MM.1S (cell line): ENCODE results near the gene ARHGAP28.

Experiments
- DNase-seq: peaks from one replicate; pipeline ENCODE4 v3.0.0-alpha.2; 2015
- H2AFZ ChIP-seq: fragments of 300-600 bp; sonication (generic); 2 replicates; pipeline ENCODE4 v1.6.0; 2016; ENCODE audit warnings: antibody characterized with exemption, low read length
- H3F3A ChIP-seq: fragments of 300-600 bp; sonication (generic); 2 replicates; pipeline ENCODE4 v1.6.1; 2016; ENCODE audit warnings: mild to moderate bottlenecking, antibody characterized with exemption, low read length, moderate library complexity, mixed read lengths; ENCODE audit not compliant: insufficient read depth
- H3K27ac ChIP-seq: fragments of 300-600 bp; sonication (generic); 2 replicates; pipeline ENCODE4 v1.5.1; 2016; ENCODE audit warnings: mild to moderate bottlenecking, low read length
- H3K27me3 ChIP-seq: fragments of 300-600 bp; sonication (generic); replicated peaks from 2 replicates; pipeline ENCODE4 v1.6.0; 2016; ENCODE audit warnings: low read length; ENCODE audit not compliant: insufficient read depth
- H3K36me3 ChIP-seq: fragments of 300-600 bp; sonication (generic); replicated peaks from 2 replicates; pipeline ENCODE4 v1.6.1; 2016; ENCODE audit warnings: mild to moderate bottlenecking, low read length, mixed read lengths; ENCODE audit not compliant: insufficient read depth
- H3K4me1 ChIP-seq: fragments of 300-600 bp; sonication (generic); 2 replicates; pipeline ENCODE4 v1.6.1; 2016; ENCODE audit warnings: low read length, mixed read lengths
- H3K4me2 ChIP-seq: fragments of 300-600 bp; sonication (generic); 2 replicates; pipeline ENCODE4 v1.6.0; 2016; ENCODE audit warnings: low read depth, low read length
- H3K4me3 ChIP-seq: fragments of 300-600 bp; sonication (generic); 2 replicates; pipeline ENCODE4 v1.5.1; 2016; ENCODE audit warnings: low read length, mixed read lengths
- H3K79me2 ChIP-seq: fragments of 300-600 bp; sonication (generic); 2 replicates; pipeline ENCODE4 v1.6.1; 2016; ENCODE audit warnings: mixed run types, low read length, mixed read lengths
- H3K9ac ChIP-seq: fragments of 300-600 bp; sonication (generic); 2 replicates; pipeline ENCODE4 v1.6.1; 2016; ENCODE audit warnings: low read length, mixed read lengths
- H3K9me2 ChIP-seq: fragments of 300-600 bp; sonication (generic); replicated peaks from 2 replicates; pipeline ENCODE4 v1.6.1; 2016; ENCODE audit warnings: mild to moderate bottlenecking, low read length, mixed read lengths; ENCODE audit not compliant: insufficient read depth
- H3K9me3 ChIP-seq: fragments of 300-600 bp; sonication (generic); replicated peaks from 2 replicates; pipeline ENCODE4 v1.6.1; 2016; ENCODE audit warnings: mild to moderate bottlenecking, low read length, mixed read lengths; ENCODE audit not compliant: insufficient read depth
- H4K20me1 ChIP-seq: fragments of 300-600 bp; sonication (generic); 2 replicates; pipeline ENCODE4 v1.6.1; 2016; ENCODE audit warnings: mild to moderate bottlenecking, low read length, moderate library complexity, mixed read lengths; ENCODE audit not compliant: insufficient read depth
- CTCF ChIP-seq: fragments of 300-600 bp; sonication (generic); IDR thresholded peaks from 2 replicates; pipeline ENCODE4 v1.5.1; 2016; ENCODE audit warnings: antibody characterized with exemption, low read length, mixed read lengths
- EZH2 ChIP-seq: fragments of 300-600 bp; sonication (generic); optimal IDR thresholded peaks from 2 replicates; pipeline ENCODE3; 2017; ENCODE audit warnings: low read depth, mild to moderate bottlenecking, antibody characterized with exemption, low read length, mixed read lengths
- EZH2phosphoT487 ChIP-seq: fragments of 300-600 bp; sonication (generic); IDR thresholded peaks from 2 replicates; pipeline ENCODE4 v1.6.1; 2018; ENCODE audit warnings: antibody characterized with exemption, low read length

Gene ARHGAP28

GRCh38 chr18:6711467-6711866 lies 18.0 kb upstream of the ARHGAP28 start:
- H3K9me3 ChIP-seq, result no peaks in the 10 kb centered on the region
- H4K20me1 ChIP-seq, result no peaks in the 10 kb centered on the region
- no peaks in the 10 kb centered on the region for H3K79me2 ChIP-seq
- no peak overlapping the region for H2AFZ ChIP-seq
- H3K4me1 ChIP-seq, result no peaks in the 10 kb centered on the region
- TF ChIP-seq EZH2phosphoT487 (no peak), CTCF (no peak), EZH2 (no peak)
- no peak overlapping the region for H3K9ac ChIP-seq
- no peaks in the 10 kb centered on the region for H3F3A ChIP-seq
- no peak overlapping the region for H3K4me2 ChIP-seq
- no peaks in the 10 kb centered on the region for H3K27me3 ChIP-seq
- H3K9me2 ChIP-seq, result no peaks in the 10 kb centered on the region
- DNase-seq, result no peak
- no peak overlapping the region for H3K4me3 ChIP-seq
- no peak overlapping the region for H3K27ac ChIP-seq
- no peaks in the 10 kb centered on the region for H3K36me3 ChIP-seq

DNA sequence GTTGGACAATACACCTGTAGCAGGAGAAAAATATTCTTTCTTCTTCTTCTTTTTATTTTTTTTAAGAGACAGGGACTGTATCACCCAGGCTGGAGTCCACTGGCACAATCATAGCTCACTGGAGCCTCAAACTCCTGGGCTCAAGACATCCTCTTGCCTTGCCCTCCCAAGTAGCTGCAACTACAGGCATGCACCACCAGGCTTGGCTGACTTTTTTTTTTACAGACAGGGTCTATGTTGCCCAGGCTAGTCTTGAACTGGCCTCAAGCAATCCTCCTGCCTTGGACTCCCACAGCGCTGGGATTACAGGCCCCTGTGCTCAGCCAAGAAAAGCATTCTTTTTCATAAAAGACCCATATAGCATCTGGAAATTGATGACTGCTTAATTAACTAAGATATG lies 17.1 kb upstream of the ARHGAP28 start:
- Histone ChIP-seq H3F3A (no peaks in the 10 kb centered on the region), H3K79me2 (no peaks in the 10 kb centered on the region), H3K9ac (no peak overlapping the region), H3K4me2 (no peak overlapping the region), H2AFZ (no peak overlapping the region), H3K27ac (no peak overlapping the region), H3K36me3 (no peaks in the 10 kb centered on the region), H3K27me3 (no peaks in the 10 kb centered on the region), H4K20me1 (no peaks in the 10 kb centered on the region), H3K9me3 (no peaks in the 10 kb centered on the region), H3K9me2 (no peaks in the 10 kb centered on the region), H3K4me1 (no peaks in the 10 kb centered on the region), H3K4me3 (no peak overlapping the region)
- no peak for TF ChIP-seq CTCF
- no peak for TF ChIP-seq EZH2phosphoT487
- TF ChIP-seq EZH2, result no peak
- DNase-seq, result no peak

DNA sequence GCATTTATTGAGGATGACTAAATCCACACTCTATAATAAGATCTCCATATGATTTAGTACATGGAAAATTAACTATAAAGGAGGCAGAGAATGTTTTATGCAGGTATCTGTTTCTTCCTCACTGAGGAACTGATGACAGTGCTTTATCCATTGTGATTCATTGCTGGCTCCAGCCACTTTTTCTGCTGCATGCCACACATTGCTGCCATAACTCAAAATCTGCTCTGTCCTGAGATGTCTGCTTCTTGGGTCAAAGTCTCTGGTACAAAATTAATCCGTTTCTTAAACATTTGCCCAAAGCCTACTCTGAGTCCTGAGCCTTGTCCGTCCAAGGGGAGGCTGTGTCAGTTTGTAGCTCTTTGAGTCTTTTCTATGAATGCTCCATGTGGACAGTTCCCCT lies 15.5 kb upstream of the ARHGAP28 start:
- Histone ChIP-seq H3K9me2 (no peaks in the 10 kb centered on the region), H3K4me1 (0 out of 2 replicates have a peak, but pooled peaks cover 4% of the 10 kb centered on the region), H3K27ac (no peak overlapping the region), H3K27me3 (no peaks in the 10 kb centered on the region), H3K79me2 (no peaks in the 10 kb centered on the region), H3K4me3 (no peak overlapping the region), H3K9ac (no peak overlapping the region), H2AFZ (no peak overlapping the region), H3K9me3 (no peaks in the 10 kb centered on the region), H3F3A (no peaks in the 10 kb centered on the region), H3K4me2 (no peak overlapping the region), H3K36me3 (no peaks in the 10 kb centered on the region), H4K20me1 (no peaks in the 10 kb centered on the region)
- DNase-seq, result no peak
- TF ChIP-seq EZH2 (no peak), CTCF (no peak), EZH2phosphoT487 (no peak)
